H1 (cell line): Measurements from ENCODE around the gene DDX4.

Source experiments
- CBX5 ChIP-seq: fragments of 300-800, 300-1000 bp; sonication (generic); IDR thresholded peaks from 2 replicates; pipeline ENCODE4 v1.7.1; 2016; ENCODE audit warnings: antibody characterized with exemption, low read length, low read depth
- CTCF ChIP-seq, 3 experiments: IDR thresholded peaks; 1 replicate in 2 of 3; 2 replicates in 1 of 3; pipeline versions ENCODE4 v1.5.1 to v1.6.1; 2011; ENCODE audit warnings: low read length in 3 of 3, mild to moderate bottlenecking in 3 of 3, inconsistent platforms in 2 of 3, low read depth in 1 of 3, moderate library complexity in 1 of 3; ENCODE audit not compliant: insufficient read depth in 1 of 3; ENCODE audit errors: control extremely low read depth in 1 of 3
- EZH2 ChIP-seq: fragments of 200-600 bp; sonication (generic); IDR thresholded peaks from 2 replicates; pipeline ENCODE4 v1.7.1; 2012; ENCODE audit warnings: low read depth, mild to moderate bottlenecking, moderate library complexity, low read length, inconsistent platforms; ENCODE audit not compliant: severe bottlenecking
- FOSL1 ChIP-seq: IDR thresholded peaks from 2 replicates; pipeline ENCODE4 v1.6.1; 2011; ENCODE audit warnings: mild to moderate bottlenecking, low read depth, low read length, moderate library complexity; ENCODE audit not compliant: insufficient read depth
- JUN ChIP-seq: IDR thresholded peaks from 2 replicates; pipeline ENCODE4 v1.6.1; 2011; ENCODE audit warnings: low read depth, mild to moderate bottlenecking, improper control_type of control experiment, low read length
- POLR2AphosphoS5 ChIP-seq: IDR thresholded peaks from 2 replicates; pipeline ENCODE4 v1.6.1; 2011; ENCODE audit warnings: low read depth, low read length
- RAD21 ChIP-seq, 2 experiments: IDR thresholded peaks in 1 of 2; conservative IDR thresholded peaks in 1 of 2; 2 replicates each; pipeline ENCODE4 v1.6.1; 2011; ENCODE audit warnings: low read depth in 2 of 2, low read length in 2 of 2, improper control_type of control experiment in 1 of 2, inconsistent platforms in 1 of 2, mild to moderate bottlenecking in 1 of 2, moderate library complexity in 1 of 2
- YY1 ChIP-seq: IDR thresholded peaks from 2 replicates; pipeline ENCODE4 v1.6.1; 2011; ENCODE audit warnings: low read depth, mild to moderate bottlenecking, low read length

- TF ChIP-seq EZH2 (no peak), CTCF (IDR thresholded peaks at IDR 0.05; ENCODE audit: control extremely low read depth in 1 of 3, insufficient read depth in 1 of 3, low read depth in 1 of 3, low read length in 3 of 3) (no peak), RAD21 (IDR thresholded peaks at IDR 0.05 in 1 of 2, conservative IDR thresholded peaks at IDR 0.05 in 1 of 2; ENCODE audit: low read depth in 2 of 2, low read length in 2 of 2) (no peak), JUN (no peak), CBX5 (no peak), YY1 (no peak), FOSL1 (no peak), POLR2AphosphoS5 (no peak)
Observed at GRCh38 chr5:55768279-55768678, 30.4 kb downstream of the DDX4 start.
